H1 (cell line): Measurements from ENCODE around the gene MCUB.

Experiments used
- ATF3 ChIP-seq: IDR thresholded peaks from 2 replicates; pipeline ENCODE4 v1.6.1; 2011; ENCODE audit warnings: low read depth, mild to moderate bottlenecking, low read length; ENCODE audit not compliant: insufficient read depth
- CHD2 ChIP-seq: IDR thresholded peaks from 2 replicates; pipeline ENCODE4 v1.6.1; 2012; ENCODE audit warnings: low read length, improper control_type of control experiment
- GABPA ChIP-seq: IDR thresholded peaks from 2 replicates; pipeline ENCODE4 v1.6.1; 2011; ENCODE audit warnings: mild to moderate bottlenecking, low read length, moderate library complexity, borderline replicate concordance; ENCODE audit not compliant: insufficient read depth
- MAX ChIP-seq: IDR thresholded peaks from 2 replicates; pipeline ENCODE4 v1.6.1; 2012; ENCODE audit warnings: inconsistent platforms
- POLR2AphosphoS5 ChIP-seq: IDR thresholded peaks from 2 replicates; pipeline ENCODE4 v1.6.1; 2011; ENCODE audit warnings: low read depth, low read length
- SRF ChIP-seq: IDR thresholded peaks from 2 replicates; pipeline ENCODE4 v1.6.1; 2011; ENCODE audit warnings: mild to moderate bottlenecking, low read depth, low read length, moderate library complexity
- TF ChIP-seq, protein P1 (sequence below): fragments of 300-600 bp; sonication (generic); IDR thresholded peaks from 2 replicates; pipeline ENCODE4 v1.7.1; 2012; ENCODE audit warnings: low read length, moderate library complexity, mild to moderate bottlenecking, inconsistent platforms; ENCODE audit not compliant: insufficient replicate concordance

GRCh38 chr4:109713500-109713899 is 153.5 kb downstream of the MCUB start:
- TF ChIP-seq CHD2 (no peak), POLR2AphosphoS5 (no peak), ATF3 (no peak), GABPA (no peak), MAX (no peak), SRF (no peak)
- TF ChIP-seq, protein P1, sequence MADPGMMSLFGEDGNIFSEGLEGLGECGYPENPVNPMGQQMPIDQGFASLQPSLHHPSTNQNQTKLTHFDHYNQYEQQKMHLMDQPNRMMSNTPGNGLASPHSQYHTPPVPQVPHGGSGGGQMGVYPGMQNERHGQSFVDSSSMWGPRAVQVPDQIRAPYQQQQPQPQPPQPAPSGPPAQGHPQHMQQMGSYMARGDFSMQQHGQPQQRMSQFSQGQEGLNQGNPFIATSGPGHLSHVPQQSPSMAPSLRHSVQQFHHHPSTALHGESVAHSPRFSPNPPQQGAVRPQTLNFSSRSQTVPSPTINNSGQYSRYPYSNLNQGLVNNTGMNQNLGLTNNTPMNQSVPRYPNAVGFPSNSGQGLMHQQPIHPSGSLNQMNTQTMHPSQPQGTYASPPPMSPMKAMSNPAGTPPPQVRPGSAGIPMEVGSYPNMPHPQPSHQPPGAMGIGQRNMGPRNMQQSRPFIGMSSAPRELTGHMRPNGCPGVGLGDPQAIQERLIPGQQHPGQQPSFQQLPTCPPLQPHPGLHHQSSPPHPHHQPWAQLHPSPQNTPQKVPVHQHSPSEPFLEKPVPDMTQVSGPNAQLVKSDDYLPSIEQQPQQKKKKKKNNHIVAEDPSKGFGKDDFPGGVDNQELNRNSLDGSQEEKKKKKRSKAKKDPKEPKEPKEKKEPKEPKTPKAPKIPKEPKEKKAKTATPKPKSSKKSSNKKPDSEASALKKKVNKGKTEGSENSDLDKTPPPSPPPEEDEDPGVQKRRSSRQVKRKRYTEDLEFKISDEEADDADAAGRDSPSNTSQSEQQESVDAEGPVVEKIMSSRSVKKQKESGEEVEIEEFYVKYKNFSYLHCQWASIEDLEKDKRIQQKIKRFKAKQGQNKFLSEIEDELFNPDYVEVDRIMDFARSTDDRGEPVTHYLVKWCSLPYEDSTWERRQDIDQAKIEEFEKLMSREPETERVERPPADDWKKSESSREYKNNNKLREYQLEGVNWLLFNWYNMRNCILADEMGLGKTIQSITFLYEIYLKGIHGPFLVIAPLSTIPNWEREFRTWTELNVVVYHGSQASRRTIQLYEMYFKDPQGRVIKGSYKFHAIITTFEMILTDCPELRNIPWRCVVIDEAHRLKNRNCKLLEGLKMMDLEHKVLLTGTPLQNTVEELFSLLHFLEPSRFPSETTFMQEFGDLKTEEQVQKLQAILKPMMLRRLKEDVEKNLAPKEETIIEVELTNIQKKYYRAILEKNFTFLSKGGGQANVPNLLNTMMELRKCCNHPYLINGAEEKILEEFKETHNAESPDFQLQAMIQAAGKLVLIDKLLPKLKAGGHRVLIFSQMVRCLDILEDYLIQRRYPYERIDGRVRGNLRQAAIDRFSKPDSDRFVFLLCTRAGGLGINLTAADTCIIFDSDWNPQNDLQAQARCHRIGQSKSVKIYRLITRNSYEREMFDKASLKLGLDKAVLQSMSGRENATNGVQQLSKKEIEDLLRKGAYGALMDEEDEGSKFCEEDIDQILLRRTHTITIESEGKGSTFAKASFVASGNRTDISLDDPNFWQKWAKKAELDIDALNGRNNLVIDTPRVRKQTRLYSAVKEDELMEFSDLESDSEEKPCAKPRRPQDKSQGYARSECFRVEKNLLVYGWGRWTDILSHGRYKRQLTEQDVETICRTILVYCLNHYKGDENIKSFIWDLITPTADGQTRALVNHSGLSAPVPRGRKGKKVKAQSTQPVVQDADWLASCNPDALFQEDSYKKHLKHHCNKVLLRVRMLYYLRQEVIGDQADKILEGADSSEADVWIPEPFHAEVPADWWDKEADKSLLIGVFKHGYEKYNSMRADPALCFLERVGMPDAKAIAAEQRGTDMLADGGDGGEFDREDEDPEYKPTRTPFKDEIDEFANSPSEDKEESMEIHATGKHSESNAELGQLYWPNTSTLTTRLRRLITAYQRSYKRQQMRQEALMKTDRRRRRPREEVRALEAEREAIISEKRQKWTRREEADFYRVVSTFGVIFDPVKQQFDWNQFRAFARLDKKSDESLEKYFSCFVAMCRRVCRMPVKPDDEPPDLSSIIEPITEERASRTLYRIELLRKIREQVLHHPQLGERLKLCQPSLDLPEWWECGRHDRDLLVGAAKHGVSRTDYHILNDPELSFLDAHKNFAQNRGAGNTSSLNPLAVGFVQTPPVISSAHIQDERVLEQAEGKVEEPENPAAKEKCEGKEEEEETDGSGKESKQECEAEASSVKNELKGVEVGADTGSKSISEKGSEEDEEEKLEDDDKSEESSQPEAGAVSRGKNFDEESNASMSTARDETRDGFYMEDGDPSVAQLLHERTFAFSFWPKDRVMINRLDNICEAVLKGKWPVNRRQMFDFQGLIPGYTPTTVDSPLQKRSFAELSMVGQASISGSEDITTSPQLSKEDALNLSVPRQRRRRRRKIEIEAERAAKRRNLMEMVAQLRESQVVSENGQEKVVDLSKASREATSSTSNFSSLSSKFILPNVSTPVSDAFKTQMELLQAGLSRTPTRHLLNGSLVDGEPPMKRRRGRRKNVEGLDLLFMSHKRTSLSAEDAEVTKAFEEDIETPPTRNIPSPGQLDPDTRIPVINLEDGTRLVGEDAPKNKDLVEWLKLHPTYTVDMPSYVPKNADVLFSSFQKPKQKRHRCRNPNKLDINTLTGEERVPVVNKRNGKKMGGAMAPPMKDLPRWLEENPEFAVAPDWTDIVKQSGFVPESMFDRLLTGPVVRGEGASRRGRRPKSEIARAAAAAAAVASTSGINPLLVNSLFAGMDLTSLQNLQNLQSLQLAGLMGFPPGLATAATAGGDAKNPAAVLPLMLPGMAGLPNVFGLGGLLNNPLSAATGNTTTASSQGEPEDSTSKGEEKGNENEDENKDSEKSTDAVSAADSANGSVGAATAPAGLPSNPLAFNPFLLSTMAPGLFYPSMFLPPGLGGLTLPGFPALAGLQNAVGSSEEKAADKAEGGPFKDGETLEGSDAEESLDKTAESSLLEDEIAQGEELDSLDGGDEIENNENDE, result no peak
